ENCODE measurements around the gene BCL2L14. TPM values are rescaled to one million over a fixed set of nuclear protein-coding genes. Genes with fewer than 3 reads are reported as not detected.

Gene BCL2L14
- total and polyA plus RNA-seq, 9 of the 15 experiments (the other 6 are each of a cell fraction or from before 2014, with no cell fraction given), result not detected

DNA sequence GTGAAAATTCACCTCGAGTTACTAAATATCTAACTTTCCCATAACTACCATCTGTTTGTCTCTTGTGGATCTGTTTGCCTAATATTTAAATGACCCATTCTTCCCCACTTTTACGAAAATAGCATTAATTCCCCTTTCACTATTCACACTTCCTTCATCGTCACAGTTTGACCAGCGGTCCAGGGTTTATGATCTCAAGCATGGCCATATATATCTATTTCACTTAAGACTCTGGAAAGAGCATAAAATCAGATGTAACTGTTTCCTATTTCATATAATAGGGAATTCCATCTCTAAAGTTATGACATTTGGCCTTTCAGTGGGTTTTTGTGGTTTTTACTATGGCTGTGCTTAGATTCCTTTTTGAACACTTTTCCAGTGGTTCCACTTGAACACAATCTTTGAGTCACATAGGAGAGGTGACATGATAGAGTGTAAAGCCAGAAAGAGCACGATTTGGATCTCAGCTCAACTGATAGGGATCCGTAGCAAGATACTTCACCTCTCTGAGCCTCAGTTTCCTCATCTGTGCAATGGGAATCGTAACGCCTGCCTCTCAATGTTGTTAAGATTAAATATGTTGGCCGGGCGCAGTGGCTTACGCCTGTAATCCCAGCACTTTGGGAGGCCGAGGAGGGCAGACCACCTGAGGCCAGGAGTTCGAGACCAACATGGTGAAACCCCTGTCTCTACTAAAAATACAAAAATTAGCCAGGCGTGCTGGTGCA is 754 bp upstream of the BCL2L14 start:
- peak; percentile 41; the same call in 1 of the 2 replicates for TF ChIP-seq BCOR (IDR thresholded peaks at IDR 0.05)
- TF ChIP-seq ZBTB11 (CRISPR knock-in tag; IDR thresholded peaks at IDR 0.05), result no peak
- TF ChIP-seq ZNF134 (CRISPR knock-in tag; conservative IDR thresholded peaks at IDR 0.05), result no peak
- no peak for TF ChIP-seq PHB2 (IDR thresholded peaks at IDR 0.05; ENCODE audit: low read depth)
- peak; percentile 63 for TF ChIP-seq RBM25 (IDR thresholded peaks at IDR 0.05; ENCODE audit: low read depth, low read length, severe bottlenecking)
- no peak for TF ChIP-seq POLR3G (IDR thresholded peaks at IDR 0.05; ENCODE audit: extremely low read depth, insufficient read length, insufficient replicate concordance)
- no peak for TF ChIP-seq ATF1 (CRISPR knock-in tag; IDR thresholded peaks at IDR 0.05)
- no peak for TF ChIP-seq ATF1 (tag; IDR thresholded peaks at IDR 0.05)
- TF ChIP-seq SUPT5H (IDR thresholded peaks at IDR 0.05), result no peak
- TF ChIP-seq ZBTB34 (CRISPR knock-in tag; IDR thresholded peaks at IDR 0.05), result no peak
- no peak for TF ChIP-seq DNMT1 (IDR thresholded peaks at IDR 0.05)
- H2AFZ ChIP-seq (ENCODE audit: low read depth, low read length), result no peak overlapping the region
- H4K20me1 ChIP-seq (replicated peaks; ENCODE audit: control insufficient read depth, insufficient read depth, low read length), result no peaks in the 10 kb centered on the region
- CTCF ChIA-PET (ENCODE audit: low intra/inter-chr PET ratio), result no interaction called here
- H3K27ac ChIP-seq (ENCODE audit: extremely low read depth, low read depth, low read length), result no peak overlapping the region
- FAIRE-seq (no peak), ATAC-seq (no peak), DNase-seq (ENCODE audit: extremely low read depth in 1 of 4, low spot score in 3 of 4) (no peak)
- H3K79me2 ChIP-seq (ENCODE audit: control insufficient read depth, insufficient read depth, low read length), result no peaks in the 10 kb centered on the region
- no peak overlapping the region for H3K9ac ChIP-seq (ENCODE audit: insufficient read depth in 1 of 2, low read depth in 2 of 2, low read length in 2 of 2)
- no peaks in the 10 kb centered on the region for H3K9me1 ChIP-seq (ENCODE audit: control insufficient read depth, insufficient read depth, low read length)
- H3K4me3 ChIP-seq, result no peak overlapping the region
- WGBS (ENCODE audit: insufficient coverage, low coverage, missing lambda C conversion rate), result 19% methylated on average over 12 of the region's 14 CpGs
- peaks cover 0 to 15% of the 10 kb centered on the region in 2 experiments; a peak in 3 of 5 replicates for H3K27me3 ChIP-seq (ENCODE audit: control insufficient read depth in 2 of 2, insufficient read depth in 2 of 2, low read length in 2 of 2)
- no TSS peak for BruUV-seq (replicated peaks)
- H3K4me2 ChIP-seq (ENCODE audit: insufficient read depth, low read length), result no peak overlapping the region
- no peaks in the 10 kb centered on the region for H3K9me3 ChIP-seq (replicated peaks; ENCODE audit: control insufficient read depth, insufficient read depth, low read depth, low read length)
- POLR2A ChIA-PET, result no interaction called here
- intact Hi-C loops (cut with micrococcal nuclease) (no loop called here), in situ Hi-C loops (cut with MboI) (no loop called here)
- H3K4me1 ChIP-seq (replicated peaks in 1 of 2; ENCODE audit: control insufficient read depth in 2 of 2, insufficient read depth in 2 of 2, low read length in 2 of 2), result peaks cover 5% of the 10 kb centered on the region in 2 experiments; a peak in 3 of 5 replicates
- no peaks in the 10 kb centered on the region for H3K36me3 ChIP-seq (ENCODE audit: control insufficient read depth, insufficient read depth, low read length)

Measured in K562 (cell line).